Large intestine (tissue), 12 donors: ENCODE measurements around the gene OR4K1. TPM values are rescaled to one million over a fixed set of nuclear protein-coding genes. Genes with fewer than 3 reads are reported as not detected.

Experiments used
- DNase-seq, 2 donors: peaks; one replicate each; pipeline versions ENCODE4 v3.0.0 to v3.0.0-alpha.2; 2013
- H3K27ac ChIP-seq: one replicate; pipeline ENCODE4 v1.5.1; 2013; ENCODE audit warnings: low read length
- H3K27me3 ChIP-seq: 2 replicates; pipeline ENCODE4 v1.6.1; 2013; ENCODE audit warnings: low read length; ENCODE audit not compliant: control insufficient read depth, insufficient read depth
- H3K36me3 ChIP-seq: 2 replicates; pipeline ENCODE4 v1.6.1; 2013; ENCODE audit warnings: low read length; ENCODE audit not compliant: control insufficient read depth, insufficient read depth
- H3K4me1 ChIP-seq: one replicate; pipeline ENCODE4 v1.6.1; 2013; ENCODE audit warnings: low read length; ENCODE audit not compliant: control insufficient read depth, insufficient read depth
- H3K4me3 ChIP-seq: one replicate; pipeline ENCODE4 v1.5.1; 2013; ENCODE audit warnings: low read length
- H3K9me3 ChIP-seq: one replicate; pipeline ENCODE4 v1.6.1; 2013; ENCODE audit warnings: mild to moderate bottlenecking, low read depth, low read length, moderate library complexity; ENCODE audit not compliant: control insufficient read depth
- WGBS: methylation state at CpG from one replicate; pipeline ENCODE4 v1.1.5; 2013; ENCODE audit warnings: low lambda C conversion rate; ENCODE audit not compliant: insufficient coverage; 5-methylcytosine and 5-hydroxymethylcytosine counted together
- long read RNA-seq, 11 donors: transcript quantifications; one replicate each; lab custom pipeline, GENCODE V29; 2026
- polyA plus RNA-seq: library from polyadenylated mRNA; unstranded; fragments of 120-200 nt; gene quantifications from one replicate; pipeline ENCODE4 v1.2.1, GENCODE V29; 2013

Gene OR4K1
- polyA plus RNA-seq, result not detected
- long read RNA-seq, donor 1, result 0 reads
- long read RNA-seq, donor 2, result 0 reads
- long read RNA-seq, donor 3, result 0 reads
- long read RNA-seq, donor 4, result 0 reads
- long read RNA-seq, donor 5, result 0 reads
- long read RNA-seq, donor 6, result 0 reads
- long read RNA-seq, donor 7, result 0 reads
- long read RNA-seq, donor 8, result 0 reads
- long read RNA-seq, donor 9, result 0 reads
- long read RNA-seq, donor 10, result 0 reads
- long read RNA-seq, donor 11, result 0 reads

- Histone ChIP-seq H3K4me1 (no peaks in the 10 kb centered on the region), H3K9me3 (no peaks in the 10 kb centered on the region), H3K27ac (no peak within 1 kb of the TSS), H3K27me3 (no peaks in the 10 kb centered on the region), H3K36me3 (no peaks in the 10 kb centered on the region), H3K4me3 (no peak within 1 kb of the TSS)
- DNase-seq, result no peak
- 85% methylated on average over 3 of the region's 3 CpGs for WGBS
Observed at GRCh38 chr14:19930617-19931016, at the start of gene OR4K1. TSS of gene OR4K1 (plus strand) at chr14:19930917. CDS start at chr14:19935667, 4,750 bp downstream.

GRCh38 chr14:19895282-19895681, 35.4 kb upstream of the OR4K1 start:
- no peak overlapping the region for H3K27ac ChIP-seq
- no CpG with 5 or more reads among the region's 2 CpGs for WGBS
- DNase-seq, result no peak
- no peak overlapping the region for H3K4me3 ChIP-seq
- H3K36me3 ChIP-seq, result no peaks in the 10 kb centered on the region
- no peaks in the 10 kb centered on the region for H3K27me3 ChIP-seq
- H3K4me1 ChIP-seq, result no peaks in the 10 kb centered on the region
- H3K9me3 ChIP-seq, result peaks cover 6% of the 10 kb centered on the region

GRCh38 chr14:19900999-19901398, 29.7 kb upstream of the OR4K1 start:
- Histone ChIP-seq H3K4me3 (no peak overlapping the region), H3K27ac (no peak overlapping the region), H3K4me1 (no peaks in the 10 kb centered on the region), H3K36me3 (no peaks in the 10 kb centered on the region), H3K9me3 (no peaks in the 10 kb centered on the region), H3K27me3 (no peaks in the 10 kb centered on the region)
- WGBS, result no CpG with 5 or more reads among the region's 3 CpGs
- no peak for DNase-seq

- no peak for DNase-seq
- H3K27ac ChIP-seq, result no peak overlapping the region
- 85% methylated on average over 2 of the region's 4 CpGs for WGBS
- no peak overlapping the region for H3K4me3 ChIP-seq
- H3K9me3 ChIP-seq, result no peaks in the 10 kb centered on the region
- H3K27me3 ChIP-seq, result no peaks in the 10 kb centered on the region
- H3K4me1 ChIP-seq, result no peaks in the 10 kb centered on the region
- no peaks in the 10 kb centered on the region for H3K36me3 ChIP-seq
Observed at GRCh38 chr14:19902409-19902808, 28.3 kb upstream of the OR4K1 start.

- H3K4me3 ChIP-seq, result no peak overlapping the region
- H3K27me3 ChIP-seq, result no peaks in the 10 kb centered on the region
- no peaks in the 10 kb centered on the region for H3K4me1 ChIP-seq
- H3K36me3 ChIP-seq, result no peaks in the 10 kb centered on the region
- no peak for DNase-seq
- no peak overlapping the region for H3K27ac ChIP-seq
- H3K9me3 ChIP-seq, result no peaks in the 10 kb centered on the region
Observed at GRCh38 chr14:19906665-19907064, 24.1 kb upstream of the OR4K1 start.

DNA sequence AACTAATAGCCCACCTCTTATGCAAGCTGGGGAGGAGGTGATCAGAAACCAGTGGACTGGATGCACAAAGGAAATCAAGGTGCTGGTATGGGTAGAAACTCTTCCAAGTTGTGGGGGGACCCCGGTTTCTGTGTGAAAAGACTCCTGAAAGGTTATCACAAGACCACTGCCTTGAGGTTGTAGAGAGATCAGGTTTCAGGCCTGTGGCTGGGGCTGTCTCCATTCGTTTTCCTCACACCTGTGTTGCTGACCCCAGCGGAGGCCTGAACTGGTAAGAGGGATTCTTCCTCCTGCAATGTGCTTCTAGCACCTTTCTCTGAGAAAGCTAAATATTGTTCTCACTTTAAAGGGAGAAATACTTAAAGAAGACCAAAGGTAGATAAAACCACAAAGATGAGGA, 19.6 kb upstream of the OR4K1 start:
- no peak overlapping the region for H3K4me3 ChIP-seq
- H3K4me1 ChIP-seq, result no peaks in the 10 kb centered on the region
- no peaks in the 10 kb centered on the region for H3K36me3 ChIP-seq
- H3K9me3 ChIP-seq, result no peaks in the 10 kb centered on the region
- H3K27me3 ChIP-seq, result no peaks in the 10 kb centered on the region
- no peak overlapping the region for H3K27ac ChIP-seq
- no CpG with 5 or more reads among the region's 3 CpGs for WGBS
- DNase-seq, result no peak

GRCh38 chr14:19917243-19917642, 13.5 kb upstream of the OR4K1 start:
- H3K36me3 ChIP-seq, result no peaks in the 10 kb centered on the region
- no peaks in the 10 kb centered on the region for H3K9me3 ChIP-seq
- no peaks in the 10 kb centered on the region for H3K27me3 ChIP-seq
- H3K4me1 ChIP-seq, result no peaks in the 10 kb centered on the region
- no peak for DNase-seq
- no peak overlapping the region for H3K27ac ChIP-seq
- H3K4me3 ChIP-seq, result no peak overlapping the region
- 82% methylated on average over 3 of the region's 3 CpGs for WGBS

DNA sequence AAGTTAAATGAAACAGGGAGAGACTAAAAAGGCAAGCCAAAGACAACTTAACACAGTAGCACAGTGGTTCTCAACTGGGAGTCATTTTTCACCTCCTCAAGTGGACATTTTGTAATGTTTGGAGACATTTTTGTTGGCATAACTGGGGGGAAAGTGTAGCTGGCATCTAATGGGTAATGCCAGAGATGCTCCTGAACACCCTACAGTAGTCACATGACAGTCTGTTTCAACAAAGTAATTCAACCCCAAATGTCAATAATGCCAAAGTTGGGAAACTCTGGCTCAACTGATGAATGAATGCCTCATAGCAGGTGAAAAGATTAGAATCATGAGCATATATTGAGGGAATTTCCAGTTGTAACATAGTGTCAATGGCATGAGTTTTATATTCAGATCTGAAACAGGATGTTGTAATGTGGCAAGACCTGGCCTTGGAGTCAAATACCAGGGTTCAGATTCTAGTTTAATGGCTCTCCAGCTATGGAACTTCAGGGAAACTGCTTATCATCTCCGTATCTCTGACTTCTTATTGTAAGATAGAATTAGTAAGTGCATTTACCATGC, 12.7 kb upstream of the OR4K1 start:
- Histone ChIP-seq H3K27ac (no peak overlapping the region), H3K36me3 (no peaks in the 10 kb centered on the region), H3K4me1 (no peaks in the 10 kb centered on the region), H3K27me3 (no peaks in the 10 kb centered on the region), H3K4me3 (no peak overlapping the region), H3K9me3 (no peaks in the 10 kb centered on the region)
- whole genome bisulfite sequencing, result 71% methylated on average over 1 of the region's 1 CpG
- no peak for DNase-seq

- WGBS, result 36% methylated on average over 2 of the region's 4 CpGs
- H3K9me3 ChIP-seq, result no peaks in the 10 kb centered on the region
- no peaks in the 10 kb centered on the region for H3K36me3 ChIP-seq
- H3K4me3 ChIP-seq, result no peak overlapping the region
- DNase-seq, result no peak
- H3K4me1 ChIP-seq, result no peaks in the 10 kb centered on the region
- H3K27ac ChIP-seq, result no peak overlapping the region
- no peaks in the 10 kb centered on the region for H3K27me3 ChIP-seq
Observed at GRCh38 chr14:19918553-19919264, 12.0 kb upstream of the OR4K1 start.

DNA sequence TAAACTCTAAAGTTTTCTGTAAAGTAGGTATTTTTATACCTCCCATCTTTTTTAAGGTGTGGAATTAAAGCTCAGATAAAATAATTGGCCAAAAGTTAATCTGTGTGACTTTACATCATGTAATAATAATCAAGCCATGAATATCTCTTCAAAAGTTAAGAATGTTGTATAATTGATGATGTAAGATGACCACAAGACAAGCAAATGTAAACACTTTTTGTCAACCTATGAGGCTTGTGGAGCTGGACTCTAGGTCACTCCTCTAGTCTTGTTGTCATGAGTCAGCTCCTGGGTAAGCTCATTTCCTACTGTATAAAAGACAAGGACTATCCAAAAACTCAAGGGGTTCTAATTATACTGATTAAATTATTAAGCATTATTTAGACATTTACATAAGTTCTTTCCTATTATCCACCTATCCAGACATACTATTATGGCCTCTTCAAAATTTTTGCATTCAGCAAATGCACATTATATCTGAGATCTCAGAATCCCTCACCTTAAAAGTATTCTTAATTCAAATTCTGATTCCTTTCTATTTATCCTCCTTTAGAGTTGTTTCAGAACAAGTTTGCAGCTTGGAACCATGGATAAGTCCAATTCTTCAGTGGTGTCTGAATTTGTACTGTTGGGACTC, 10.6 kb upstream of the OR4K1 start, which contains the start of gene OR4K5:
TSS of gene OR4K5 (plus strand) at position 587 of the 637 bp plus-strand sequence. CDS start at position 587, 0 bp downstream.
- H3K36me3 ChIP-seq, result no peaks in the 10 kb centered on the region
- H3K27ac ChIP-seq, result no peak within 1 kb of the TSS
- H3K4me3 ChIP-seq, result no peak within 1 kb of the TSS
- no peaks in the 10 kb centered on the region for H3K9me3 ChIP-seq
- H3K27me3 ChIP-seq, result no peaks in the 10 kb centered on the region
- H3K4me1 ChIP-seq, result no peaks in the 10 kb centered on the region
- no peak for DNase-seq
